Natural killer cell (primary cell): ENCODE data around the gene PDE4D. TPM values are rescaled to one million over a fixed set of nuclear protein-coding genes. Genes with fewer than 3 reads are reported as not detected.

Source experiments
- ATAC-seq, 3 donors: fragments of 150-1000 bp in 2 of 3; fragments of 200-7000 bp in 1 of 3; cut with Tn5 transposase; 1 replicate in 1 of 3; 2 replicates in 2 of 3; pipeline ENCODE4 v1.10.0; 2021; ENCODE audit warnings: mild to moderate bottlenecking in 2 of 3, moderate library complexity in 2 of 3
- DNase-seq, 2 donors: peaks; one replicate each; pipeline versions ENCODE4 v3.0.0 to v3.0.0-alpha.2; 2013 to 2021; ENCODE audit warnings: mixed read lengths in 1 of 2
- H3K27ac ChIP-seq: one replicate; pipeline ENCODE4 v1.5.1; 2013; ENCODE audit warnings: mild to moderate bottlenecking, low read length
- H3K27me3 ChIP-seq: one replicate; pipeline ENCODE4 v1.6.1; 2013; ENCODE audit warnings: low read length; ENCODE audit not compliant: control insufficient read depth, insufficient read depth
- H3K36me3 ChIP-seq: one replicate; pipeline ENCODE4 v1.6.1; 2013; ENCODE audit warnings: low read length; ENCODE audit not compliant: control insufficient read depth, insufficient read depth
- H3K4me1 ChIP-seq: one replicate; pipeline ENCODE4 v1.6.1; 2013; ENCODE audit warnings: low read length; ENCODE audit not compliant: control insufficient read depth, insufficient read depth
- H3K4me3 ChIP-seq: one replicate; pipeline ENCODE4 v1.5.1; 2013; ENCODE audit warnings: low read length
- H3K9me3 ChIP-seq: one replicate; pipeline ENCODE4 v1.6.1; 2013; ENCODE audit warnings: low read length; ENCODE audit not compliant: control insufficient read depth, insufficient read depth
- H3K27ac Mint-ChIP-seq, 2 donors: one replicate each; pipeline ENCODE4 v1.8.0; 2022; ENCODE audit warnings: mild to moderate bottlenecking in 2 of 2, mixed read lengths in 2 of 2, moderate library complexity in 1 of 2
- H3K27me3 Mint-ChIP-seq, 2 donors: one replicate each; pipeline ENCODE4 v1.8.0; 2022; ENCODE audit warnings: low read depth in 2 of 2, mixed read lengths in 2 of 2
- H3K36me3 Mint-ChIP-seq: one replicate; pipeline ENCODE4 v1.8.0; 2022; ENCODE audit warnings: mixed read lengths
- H3K4me1 Mint-ChIP-seq, 2 donors: one replicate each; pipeline ENCODE4 v1.8.0; 2022; ENCODE audit warnings: mixed read lengths in 2 of 2
- H3K4me3 Mint-ChIP-seq: one replicate; pipeline ENCODE4 v1.8.0; 2022; ENCODE audit warnings: mild to moderate bottlenecking, moderate library complexity, mixed read lengths
- H3K9me3 Mint-ChIP-seq, 2 donors: one replicate each; pipeline ENCODE4 v1.8.0; 2022; ENCODE audit warnings: mixed read lengths in 2 of 2
- WGBS: methylation state at CpG from one replicate; pipeline ENCODE4 v1.1.7; 2013; ENCODE audit warnings: missing lambda C conversion rate; ENCODE audit not compliant: insufficient coverage; 5-methylcytosine and 5-hydroxymethylcytosine counted together
- intact Hi-C: fragments of 100-400 bp; cut with micrococcal nuclease; formaldehyde crosslinking; loops from one replicate; pipeline ENCODE4 v1.14.2; 2022
- total RNA-seq, 4 donors: library from RNA; stranded (reverse); fragments of 120-200 nt in 1 of 4; gene quantifications; one replicate each; pipeline versions ENCODE4 v1.2.3 to v1.2.4, GENCODE V29; 2013 to 2022
- TF ChIP-seq, protein P1 (sequence below): fragments of 200-600 bp; IDR thresholded peaks from one replicate; pipeline ENCODE4 v1.8.0; 2022; ENCODE audit warnings: antibody characterized with exemption

PDE4D gene
- total RNA-seq, 3 donors from 2014 or later (not counting 1 experiment from before 2014, with no cell fraction given), result 109 to 170 (median 116) TPM

- Histone ChIP-seq H3K36me3 (no peaks in the 10 kb centered on the region), H3K27ac (no peak overlapping the region), H3K4me1 (no peaks in the 10 kb centered on the region), H3K4me3 (no peak overlapping the region), H3K27me3 (peaks cover 25% of the 10 kb centered on the region), H3K9me3 (peaks cover 2% of the 10 kb centered on the region)
- Mint-ChIP-seq H3K4me3 (no peak overlapping the region), H3K36me3 (peaks cover 6% of the 10 kb centered on the region), H3K9me3 (peaks cover 2 to 3% of the 10 kb centered on the region in 2 donors), H3K27ac (no peak overlapping the region), H3K27me3 (peaks cover 30 to 41% of the 10 kb centered on the region in 2 donors), H3K4me1 (peaks cover 0 to 5% of the 10 kb centered on the region in 2 donors)
- intact Hi-C loops, result no loop called here
- TF ChIP-seq, protein P1, sequence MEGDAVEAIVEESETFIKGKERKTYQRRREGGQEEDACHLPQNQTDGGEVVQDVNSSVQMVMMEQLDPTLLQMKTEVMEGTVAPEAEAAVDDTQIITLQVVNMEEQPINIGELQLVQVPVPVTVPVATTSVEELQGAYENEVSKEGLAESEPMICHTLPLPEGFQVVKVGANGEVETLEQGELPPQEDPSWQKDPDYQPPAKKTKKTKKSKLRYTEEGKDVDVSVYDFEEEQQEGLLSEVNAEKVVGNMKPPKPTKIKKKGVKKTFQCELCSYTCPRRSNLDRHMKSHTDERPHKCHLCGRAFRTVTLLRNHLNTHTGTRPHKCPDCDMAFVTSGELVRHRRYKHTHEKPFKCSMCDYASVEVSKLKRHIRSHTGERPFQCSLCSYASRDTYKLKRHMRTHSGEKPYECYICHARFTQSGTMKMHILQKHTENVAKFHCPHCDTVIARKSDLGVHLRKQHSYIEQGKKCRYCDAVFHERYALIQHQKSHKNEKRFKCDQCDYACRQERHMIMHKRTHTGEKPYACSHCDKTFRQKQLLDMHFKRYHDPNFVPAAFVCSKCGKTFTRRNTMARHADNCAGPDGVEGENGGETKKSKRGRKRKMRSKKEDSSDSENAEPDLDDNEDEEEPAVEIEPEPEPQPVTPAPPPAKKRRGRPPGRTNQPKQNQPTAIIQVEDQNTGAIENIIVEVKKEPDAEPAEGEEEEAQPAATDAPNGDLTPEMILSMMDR, result no peak
- ATAC-seq (no peak), DNase-seq (no peak)
Measured at GRCh38 chr5:59897075-59897474, 3.5 kb upstream of the PDE4D start.

GRCh38 chr5:59891962-59892643 lies 1.4 kb downstream of the PDE4D start:
- Histone ChIP-seq H3K4me1 (no peaks in the 10 kb centered on the region), H3K36me3 (no peaks in the 10 kb centered on the region), H3K9me3 (peaks cover 2% of the 10 kb centered on the region), H3K27me3 (peaks cover 34% of the 10 kb centered on the region), H3K27ac (no peak overlapping the region), H3K4me3 (no peak overlapping the region)
- Mint-ChIP-seq H3K27ac (no peak overlapping the region), H3K4me3 (no peak overlapping the region), H3K27me3 (peaks cover 34 to 60% of the 10 kb centered on the region in 2 donors), H3K36me3 (peaks cover 6% of the 10 kb centered on the region), H3K9me3 (peaks cover 0 to 3% of the 10 kb centered on the region in 2 donors), H3K4me1 (peaks cover 0 to 5% of the 10 kb centered on the region in 2 donors)
- 7% methylated on average over 21 of the region's 22 CpGs for WGBS
- intact Hi-C loops, result no loop called here
- no peak for ATAC-seq
- no peak for DNase-seq
- TF ChIP-seq, protein P1, result no peak

DNA sequence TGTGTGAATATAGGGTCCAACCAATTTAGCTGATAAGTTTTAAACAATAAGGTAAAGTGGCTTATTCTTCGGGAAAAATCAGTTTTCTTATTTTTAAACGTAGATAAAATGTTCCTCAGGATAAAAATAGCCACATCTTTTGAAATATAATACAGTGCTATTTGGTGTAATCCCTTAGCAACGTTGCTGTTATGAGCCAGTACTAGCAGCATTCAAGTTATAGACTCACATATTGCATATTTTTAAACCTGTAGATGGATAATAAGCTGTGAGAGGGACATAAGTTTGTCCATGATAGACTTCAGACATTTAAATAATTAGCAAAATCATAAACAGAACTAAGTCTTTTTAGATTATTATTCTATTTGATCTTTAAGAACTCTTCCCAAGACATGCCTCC lies 6.3 kb downstream of the PDE4D start:
- no CpG with 5 or more reads among the region's 3 CpGs for WGBS
- Mint-ChIP-seq H3K9me3 (peaks cover under 1 to 2% of the 10 kb centered on the region in 2 donors), H3K4me1 (no peaks in the 10 kb centered on the region), H3K36me3 (no peaks in the 10 kb centered on the region), H3K27ac (no peak overlapping the region), H3K27me3 (peaks cover 8 to 21% of the 10 kb centered on the region in 2 donors), H3K4me3 (no peak overlapping the region)
- intact Hi-C loops, result no loop called here
- Histone ChIP-seq H3K9me3 (no peaks in the 10 kb centered on the region), H3K4me3 (no peak overlapping the region), H3K4me1 (no peaks in the 10 kb centered on the region), H3K27me3 (peaks cover 9% of the 10 kb centered on the region), H3K36me3 (no peaks in the 10 kb centered on the region), H3K27ac (no peak overlapping the region)
- TF ChIP-seq, protein P1, result no peak
- ATAC-seq (no peak), DNase-seq (no peak)

GRCh38 chr5:59874675-59875074 lies 18.9 kb downstream of the PDE4D start:
- Mint-ChIP-seq H3K27me3 (peaks cover 0 to 5% of the 10 kb centered on the region in 2 donors), H3K4me3 (no peak overlapping the region), H3K36me3 (no peaks in the 10 kb centered on the region), H3K9me3 (peaks cover 2 to 9% of the 10 kb centered on the region in 2 donors), H3K27ac (no peak overlapping the region), H3K4me1 (no peaks in the 10 kb centered on the region)
- no peaks in the 10 kb centered on the region for H3K36me3 ChIP-seq
- WGBS, result 88% methylated on average over 1 of the region's 1 CpG
- no peak overlapping the region for H3K27ac ChIP-seq
- intact Hi-C loops, result no loop called here
- TF ChIP-seq, protein P1, result no peak
- ATAC-seq, result no peak
- no peaks in the 10 kb centered on the region for H3K27me3 ChIP-seq
- no peak overlapping the region for H3K4me3 ChIP-seq
- no peaks in the 10 kb centered on the region for H3K9me3 ChIP-seq
- no peaks in the 10 kb centered on the region for H3K4me1 ChIP-seq
- no peak for DNase-seq
